ENCODE measurements around the gene TXNRD1.

- no peak for TF ChIP-seq CTCF (IDR thresholded peaks at IDR 0.05 in 8 of 11, conservative IDR thresholded peaks at IDR 0.05 in 3 of 11)
- no peak for TF ChIP-seq POLR2AphosphoS5 (IDR thresholded peaks at IDR 0.05)
- TF ChIP-seq POLR2A (IDR thresholded peaks at IDR 0.05): no peak
Measured at GRCh38 chr12:104187446-104188155, 28.0 kb upstream of the TXNRD1 start.

Data from spleen (tissue), 7 donors.